ENCODE data around the gene PRRT1.
"Not testable (repeated sequence)": the region's sequence is repeated elsewhere in the genome, so short reads cannot be mapped to it uniquely, and the experiment has no call there.

Gene PRRT1

DNA sequence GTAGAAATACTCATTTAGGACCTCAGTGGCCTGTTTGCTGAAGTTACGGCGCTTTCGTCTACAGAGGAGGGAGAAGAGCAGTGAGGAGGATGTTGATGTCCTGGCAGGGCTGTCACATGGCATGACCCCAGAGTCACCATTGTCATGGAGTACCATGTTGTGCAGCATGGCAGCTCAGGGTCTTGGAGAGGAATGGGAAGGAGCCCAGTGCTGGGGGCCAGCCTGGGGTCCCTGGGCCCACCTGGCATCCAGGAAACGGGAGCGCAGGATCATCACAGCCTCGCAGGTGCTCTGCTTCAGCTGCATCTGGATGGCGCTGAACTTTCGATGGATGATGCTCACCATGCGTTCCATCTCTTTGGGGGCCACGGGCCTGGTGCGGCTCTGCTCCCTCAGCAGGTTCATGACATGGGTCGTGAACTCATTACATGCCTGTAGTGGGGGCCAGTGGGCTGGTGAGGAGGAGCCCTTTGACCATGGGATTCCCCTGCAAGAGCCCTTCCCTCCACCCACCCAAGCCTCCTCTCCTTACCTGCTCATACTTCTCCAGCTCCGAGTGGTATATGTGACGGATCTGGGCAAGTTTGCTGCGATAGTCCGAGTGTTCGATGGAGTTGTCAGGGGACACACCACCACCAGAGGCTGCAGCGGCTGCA lies 36.1 kb upstream of the PRRT1 start:
- not testable (repeated sequence) for DNase-seq (ENCODE audit: low spot score)

DNA sequence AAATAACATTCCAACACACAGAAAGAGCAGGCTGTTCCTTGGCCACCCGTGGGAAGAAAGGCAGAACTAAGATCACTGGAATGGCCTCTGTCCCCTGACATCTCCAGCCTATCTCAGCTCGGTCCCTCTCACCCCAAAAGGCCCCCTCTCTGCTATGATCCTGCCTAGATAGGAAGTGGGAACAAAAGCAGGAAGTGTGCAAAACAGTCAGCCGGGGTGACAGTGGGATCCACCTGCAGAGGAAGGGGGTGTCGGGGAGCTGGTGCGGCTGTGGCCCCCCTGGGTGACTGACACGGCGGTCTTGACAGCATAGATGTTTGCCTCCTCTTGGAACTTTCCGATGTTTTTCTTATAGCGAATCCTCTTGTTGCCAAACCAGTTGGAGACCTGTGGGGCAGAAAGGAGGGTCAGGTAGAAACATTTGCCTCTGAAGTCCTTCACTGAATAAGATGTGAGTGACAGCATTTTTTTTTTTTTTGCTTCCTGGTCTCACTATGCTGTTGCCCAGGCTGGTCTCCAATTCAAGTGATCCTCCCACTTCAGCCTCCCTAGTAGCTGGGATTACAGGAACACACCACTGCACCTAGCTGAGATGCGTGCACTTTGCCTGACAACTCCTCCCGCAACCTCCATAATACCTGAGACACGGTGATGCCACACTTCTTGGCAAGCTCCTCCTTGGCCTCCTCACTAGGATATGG lies 35.4 kb upstream of the PRRT1 start:
- DNase-seq (ENCODE audit: low spot score) = no peak

DNA sequence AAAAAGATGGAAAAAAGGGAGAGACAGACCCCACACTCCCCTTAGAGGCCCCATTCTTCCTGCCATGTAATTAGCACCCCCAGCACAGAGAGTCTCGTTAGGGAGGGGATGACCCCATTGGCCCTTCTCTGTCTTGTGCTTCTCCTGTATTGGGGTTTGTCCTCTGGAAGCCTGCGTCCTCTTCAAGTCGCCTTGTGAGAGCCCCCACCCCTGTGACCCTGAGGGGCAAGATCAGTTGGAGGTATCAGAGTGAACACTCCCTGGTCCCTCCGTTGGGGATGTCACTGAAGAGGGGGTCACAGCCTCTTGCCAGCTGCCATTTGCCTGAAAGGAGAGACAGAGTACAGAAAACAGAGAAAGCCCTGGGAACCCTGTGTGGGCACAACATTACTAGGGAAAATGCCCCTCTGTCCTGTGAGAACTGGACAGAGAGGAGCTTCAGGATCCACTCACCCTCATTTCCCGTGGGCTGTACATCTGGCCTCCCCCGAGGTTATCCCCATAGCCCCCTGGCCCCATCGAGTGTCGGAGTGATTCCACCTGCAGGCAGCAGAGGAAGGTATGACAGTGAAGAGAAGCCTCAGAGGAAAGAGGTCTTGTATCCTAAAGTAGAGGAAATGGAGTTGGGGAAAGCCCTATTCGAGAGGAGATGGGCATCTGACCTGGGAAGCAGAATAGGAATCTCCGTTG lies 34.6 kb upstream of the PRRT1 start:
- not testable (repeated sequence) for DNase-seq (ENCODE audit: low spot score)

DNA sequence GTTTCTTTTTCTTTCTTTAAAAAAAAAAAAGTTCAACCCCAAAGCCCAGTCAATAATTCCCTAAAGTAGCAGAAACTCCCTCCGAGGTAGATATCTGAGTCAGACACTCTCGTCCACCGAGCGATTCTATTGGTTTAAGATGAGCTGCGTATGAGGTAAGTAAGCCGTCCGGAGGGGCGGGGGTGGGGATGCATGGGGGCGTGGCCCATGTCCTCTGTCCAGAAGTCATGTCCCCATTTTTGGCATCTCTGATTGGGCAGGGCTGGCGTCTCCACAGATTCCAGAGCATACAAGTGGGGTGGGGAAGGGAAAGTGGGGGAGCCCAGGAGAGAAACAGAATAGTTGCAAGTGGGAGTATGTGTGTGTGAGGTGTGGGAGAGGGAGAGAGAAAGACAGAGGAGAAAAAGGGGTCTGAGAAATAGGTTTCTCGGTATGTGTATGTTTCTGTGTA lies 34.0 kb upstream of the PRRT1 start:
- DNase-seq (ENCODE audit: low spot score) = peak; percentile 75

DNA sequence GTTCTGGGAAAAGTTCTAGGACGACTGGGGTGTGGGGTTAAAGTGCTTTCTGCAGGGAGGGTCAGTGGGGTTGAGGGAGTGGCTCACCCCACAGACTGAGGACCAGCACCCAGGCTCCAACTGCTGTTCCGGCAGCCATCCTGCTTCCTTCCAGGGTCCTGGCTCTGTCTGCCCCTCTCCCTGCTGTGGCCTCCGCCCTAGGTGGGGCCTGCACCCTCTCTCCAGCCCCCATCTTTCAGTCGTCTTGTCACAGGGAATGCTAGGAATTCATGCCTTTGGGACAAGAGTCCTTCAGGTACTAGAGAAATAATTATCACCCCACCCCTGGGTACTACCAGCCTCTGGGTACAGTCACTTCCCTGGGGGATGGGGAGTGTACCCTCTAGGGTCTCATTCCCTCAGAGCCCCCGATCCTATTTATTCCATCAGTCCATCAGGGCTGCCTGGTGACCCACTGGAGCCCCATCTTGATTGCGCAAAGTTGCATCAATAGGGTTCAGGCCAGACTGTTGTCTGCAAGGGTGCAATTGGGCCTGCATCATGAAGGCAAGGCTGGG lies 32.4 kb upstream of the PRRT1 start, which contains the start of gene AGER:
AGER (minus strand) TSS at position 170 of the 557 bp plus-strand sequence; CDS start at position 139, 31 bp downstream.
- no peak for DNase-seq (ENCODE audit: low spot score)

DNA sequence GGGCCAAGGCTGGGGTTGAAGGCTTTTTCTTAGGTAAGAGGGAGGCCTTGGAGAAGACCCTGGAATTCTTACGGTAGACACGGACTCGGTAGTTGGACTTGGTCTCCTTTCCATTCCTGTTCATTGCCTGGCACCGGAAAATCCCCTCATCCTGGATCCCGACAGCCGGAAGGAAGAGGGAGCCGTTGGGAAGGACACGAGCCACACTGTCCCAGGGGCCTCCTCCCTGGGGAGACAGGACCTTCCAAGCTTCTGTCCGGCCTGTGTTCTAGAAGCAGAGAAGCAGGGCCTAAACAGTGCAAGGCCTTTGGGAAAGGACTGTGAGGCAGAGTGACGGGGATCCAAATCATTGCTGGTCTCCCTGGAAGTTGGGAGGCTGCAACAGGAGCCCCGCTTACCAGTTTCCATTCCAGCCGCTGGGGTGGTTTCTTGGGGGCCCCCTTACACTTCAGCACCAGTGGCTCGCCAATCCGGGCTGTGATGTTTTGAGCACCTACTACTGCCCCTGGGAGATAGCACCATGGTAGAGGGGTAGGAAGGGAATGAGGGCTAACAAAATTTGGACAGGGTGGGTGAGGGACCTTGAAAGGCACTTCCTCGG lies 31.8 kb upstream of the PRRT1 start:
- no peak for DNase-seq (ENCODE audit: low spot score)

DNA sequence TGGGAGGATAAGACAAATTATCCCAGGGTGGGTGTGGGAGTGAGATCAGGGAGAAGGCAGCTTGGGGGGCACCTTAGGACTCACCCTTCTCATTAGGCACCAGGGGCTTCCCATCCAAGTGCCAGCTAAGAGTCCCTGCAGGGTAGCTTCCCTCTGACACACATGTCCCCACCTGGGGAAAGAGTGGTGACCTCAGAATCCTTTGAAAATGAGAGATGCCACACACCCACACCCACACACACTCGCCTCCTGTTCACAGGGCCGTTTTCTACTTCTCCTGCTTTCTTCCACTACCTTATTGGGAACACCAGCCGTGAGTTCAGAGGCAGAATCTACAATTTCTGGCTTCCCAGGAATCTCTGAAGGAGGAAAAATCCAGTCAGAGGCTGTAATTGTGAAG lies 31.3 kb upstream of the PRRT1 start:
- no peak for DNase-seq (ENCODE audit: low spot score)

DNA sequence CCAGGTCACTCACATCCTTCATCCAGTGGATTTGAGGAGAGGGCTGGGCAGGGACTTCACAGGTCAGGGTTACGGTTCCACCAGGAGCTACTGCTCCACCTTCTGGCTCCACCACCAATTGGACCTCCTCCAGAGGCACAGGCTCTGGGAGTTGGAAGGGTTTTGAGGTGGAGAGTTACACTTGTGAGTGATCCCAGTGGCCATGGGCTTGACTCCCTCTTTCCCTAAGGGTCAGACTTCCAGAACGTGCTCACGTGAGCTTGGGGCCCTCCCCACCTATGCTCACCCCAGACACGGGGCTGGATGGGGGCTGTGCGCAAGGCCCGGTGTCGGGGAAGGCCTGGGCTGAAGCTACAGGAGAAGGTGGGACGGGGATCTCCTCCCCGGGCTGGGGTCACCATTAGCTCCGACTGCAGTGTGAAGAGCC lies 30.8 kb upstream of the PRRT1 start:
- no peak for DNase-seq (ENCODE audit: low spot score)

DNA sequence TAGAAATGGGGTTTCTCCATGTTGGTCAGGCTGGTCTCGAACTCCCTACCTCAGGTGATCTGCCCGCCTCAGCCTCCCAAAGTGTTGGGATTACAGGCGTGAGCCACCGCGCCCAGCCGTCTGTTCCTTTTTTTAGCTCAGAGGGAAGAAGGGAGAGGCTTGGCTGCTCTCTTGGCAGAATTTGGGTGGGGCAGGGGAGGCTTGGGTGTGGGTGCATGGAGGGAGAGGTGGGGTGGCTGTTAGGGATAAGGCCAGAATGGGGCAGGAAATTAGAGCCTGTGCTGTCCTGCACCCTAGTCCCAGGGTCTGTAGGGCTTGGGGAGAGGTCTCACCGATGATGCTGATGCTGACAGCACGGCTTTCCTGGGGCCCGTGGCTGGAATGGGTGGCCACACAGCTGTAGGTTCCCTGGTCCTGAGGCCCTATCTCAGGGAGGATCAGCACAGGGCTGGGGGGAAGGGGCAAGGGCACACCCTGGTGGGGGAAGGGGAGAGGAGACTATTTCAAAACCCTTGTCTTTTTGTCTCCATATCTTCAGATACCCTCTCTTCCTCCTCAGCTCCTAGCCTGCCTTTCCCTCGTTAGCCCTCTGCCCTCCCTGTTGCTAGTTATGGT lies 30.3 kb upstream of the PRRT1 start:
- DNase-seq (ENCODE audit: low spot score) = no peak

DNA sequence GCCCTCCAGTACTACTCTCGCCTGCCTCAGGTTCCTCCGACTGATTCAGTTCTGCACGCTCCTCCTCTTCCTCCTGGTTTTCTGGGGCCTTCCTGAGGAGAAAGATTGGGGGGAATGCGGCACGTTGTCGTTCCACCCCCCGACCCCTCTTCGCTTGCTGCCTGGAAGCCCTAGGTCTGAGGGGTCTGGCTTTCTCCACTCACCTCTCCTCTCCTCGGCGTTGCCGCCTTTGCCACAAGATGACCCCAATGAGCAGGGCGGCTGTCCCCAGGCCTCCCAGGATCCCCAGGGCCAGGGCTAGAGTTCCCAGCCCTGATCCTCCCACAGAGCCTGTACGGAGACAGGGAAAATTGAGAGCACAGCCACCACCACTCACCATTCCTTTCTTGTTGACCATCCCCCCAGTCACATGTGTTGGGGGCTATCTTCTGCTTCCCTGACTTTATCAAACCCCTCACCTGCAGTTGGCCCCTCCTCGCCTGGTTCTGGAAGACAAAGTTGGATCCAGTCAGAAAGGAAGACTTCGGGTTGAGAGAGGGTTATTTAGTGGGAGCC lies 29.5 kb upstream of the PRRT1 start:
- no peak for DNase-seq (ENCODE audit: low spot score)

DNA sequence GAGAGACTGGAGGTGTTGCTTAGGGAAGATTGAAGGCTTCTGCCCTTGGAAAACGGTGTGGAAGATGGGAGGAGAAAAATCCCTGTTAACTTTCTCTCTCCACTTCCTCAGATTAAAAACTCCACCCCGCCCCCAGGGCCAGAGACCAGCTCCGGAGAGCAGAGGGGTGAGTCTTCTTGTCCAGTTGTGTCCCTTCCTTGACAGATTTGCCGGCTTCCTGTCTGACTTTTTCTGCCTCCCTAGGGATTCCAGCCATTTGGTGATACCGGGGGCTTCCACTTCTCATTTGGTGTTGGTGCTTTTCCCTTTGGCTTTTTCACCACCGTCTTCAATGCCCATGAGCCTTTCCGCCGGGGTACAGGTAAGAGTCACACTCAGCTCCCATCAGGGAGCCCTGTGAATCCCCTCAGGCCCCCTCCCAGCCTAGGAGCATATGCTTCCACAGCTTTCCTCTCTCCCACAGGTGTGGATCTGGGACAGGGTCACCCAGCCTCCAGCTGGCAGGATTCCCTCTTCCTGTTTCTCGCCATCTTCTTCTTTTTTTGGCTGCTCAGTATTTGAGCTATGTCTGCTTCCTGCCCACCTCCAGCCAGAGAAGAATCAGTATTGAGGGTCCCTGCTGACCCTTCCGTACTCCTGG lies 28.1 kb upstream of the PRRT1 start:
- no peak for DNase-seq (ENCODE audit: low spot score)

DNA sequence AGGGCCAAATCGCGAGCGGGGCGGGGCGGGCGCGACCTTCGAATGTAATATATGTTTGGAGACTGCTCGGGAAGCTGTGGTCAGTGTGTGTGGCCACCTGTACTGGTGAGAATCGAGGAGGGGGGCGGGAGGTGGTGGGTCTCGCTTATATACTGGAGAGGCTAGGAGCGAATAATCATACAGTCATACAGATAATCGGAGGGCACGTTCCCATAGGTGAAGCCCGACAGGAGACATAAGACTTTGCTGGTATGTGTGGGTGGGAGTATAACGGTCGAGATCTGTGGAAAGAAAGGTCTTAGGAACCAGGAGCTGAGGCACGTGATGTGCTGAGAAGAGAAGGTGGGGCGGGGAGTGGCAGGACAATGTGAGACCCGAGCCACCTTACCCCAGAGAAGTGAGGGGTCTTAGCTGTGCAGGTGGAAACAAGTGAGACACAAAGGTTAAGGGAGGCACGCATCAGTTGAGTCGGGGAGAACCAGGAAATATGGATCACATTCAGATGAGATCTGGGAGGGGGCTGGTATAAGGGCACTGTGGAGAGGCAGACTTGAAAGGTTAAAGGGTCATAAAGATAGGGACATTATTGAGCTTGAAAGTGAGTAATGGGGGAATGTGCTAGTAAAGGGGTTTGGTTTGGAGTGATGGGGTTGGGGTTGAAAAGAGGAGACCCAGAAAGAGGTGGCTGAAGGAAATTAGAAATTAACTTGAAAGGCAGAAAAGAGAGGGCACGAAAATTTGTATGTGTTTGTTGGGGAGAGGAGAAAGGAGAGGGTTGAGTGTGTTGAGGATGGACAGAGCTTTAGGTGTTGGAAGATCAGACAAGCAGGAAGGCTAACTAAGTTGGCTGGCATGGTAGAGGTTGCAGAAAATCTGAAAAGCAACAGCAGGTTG lies 27.1 kb upstream of the PRRT1 start:
- DNase-seq (ENCODE audit: low spot score) = no peak

DNA sequence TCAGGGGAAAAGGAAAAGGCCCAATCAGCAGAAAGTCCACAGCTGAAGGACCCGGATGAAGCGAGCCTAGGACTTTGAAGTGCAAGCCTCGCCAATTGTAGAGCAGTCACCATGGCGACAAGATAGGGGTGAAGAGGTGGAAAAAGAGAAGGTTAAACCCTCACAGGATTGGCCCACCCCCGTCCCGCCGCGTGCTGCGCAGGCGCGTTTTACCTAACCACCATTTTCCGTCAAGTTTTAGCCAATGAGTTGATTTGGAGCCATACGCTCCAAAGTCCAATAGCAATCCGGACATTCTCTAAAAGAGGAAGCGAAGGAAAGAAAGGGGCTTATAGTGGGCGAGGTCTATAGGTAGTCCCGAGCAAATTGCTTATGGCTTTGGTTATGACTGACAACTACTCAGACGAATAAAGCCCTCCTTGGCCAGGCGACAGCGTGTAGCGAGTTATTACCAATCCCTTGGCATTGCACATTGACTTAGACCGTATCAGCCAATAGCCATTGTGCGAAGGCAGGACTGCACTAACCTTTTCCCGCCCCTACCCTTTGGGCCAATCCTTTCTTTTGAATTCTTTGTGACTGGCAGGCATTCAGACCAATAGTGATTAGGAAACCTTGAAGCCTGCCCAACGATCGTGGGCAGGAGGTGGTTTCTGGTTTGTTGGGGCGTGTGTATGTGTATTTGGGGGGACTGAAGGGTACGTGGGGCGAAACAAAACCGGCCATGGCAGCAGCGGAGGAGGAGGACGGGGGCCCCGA lies 26.2 kb upstream of the PRRT1 start, which contains the start of gene RNF5:
RNF5 (plus strand) TSS at position 618 of the 759 bp plus-strand sequence; CDS start at position 725, 107 bp downstream.
- DNase-seq (ENCODE audit: low spot score) = peak; percentile 99

DNA sequence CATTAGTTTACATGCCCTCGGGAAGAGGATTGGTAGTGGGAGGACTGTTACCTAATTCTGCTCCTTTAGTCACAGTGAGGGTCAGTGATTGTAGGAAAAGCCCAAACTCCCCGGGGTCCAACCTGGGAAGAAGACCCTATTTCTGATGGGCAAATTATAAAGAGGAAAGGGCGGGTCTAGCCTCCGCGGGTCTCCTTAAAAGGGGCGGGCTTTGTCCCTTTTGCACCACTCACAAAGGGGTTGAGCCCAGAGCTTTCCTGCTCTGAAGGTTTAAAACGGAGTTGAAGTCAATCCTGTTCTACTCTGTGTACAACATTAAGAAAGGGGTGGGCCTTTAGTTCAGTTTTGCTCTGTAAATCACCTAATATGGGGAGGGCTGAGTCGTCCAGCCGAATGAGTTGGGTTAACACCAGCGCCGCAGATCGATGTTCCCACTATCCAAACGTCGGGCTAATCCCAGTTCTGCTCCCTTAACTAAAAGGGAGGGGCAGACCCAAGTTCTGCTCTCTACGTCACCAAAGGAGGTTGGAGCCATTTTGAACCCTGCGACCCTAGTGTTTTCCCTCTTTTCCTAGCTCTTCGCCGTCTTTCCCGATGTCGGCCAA lies 25.5 kb upstream of the PRRT1 start:
- no peak for DNase-seq (ENCODE audit: low spot score)

DNA sequence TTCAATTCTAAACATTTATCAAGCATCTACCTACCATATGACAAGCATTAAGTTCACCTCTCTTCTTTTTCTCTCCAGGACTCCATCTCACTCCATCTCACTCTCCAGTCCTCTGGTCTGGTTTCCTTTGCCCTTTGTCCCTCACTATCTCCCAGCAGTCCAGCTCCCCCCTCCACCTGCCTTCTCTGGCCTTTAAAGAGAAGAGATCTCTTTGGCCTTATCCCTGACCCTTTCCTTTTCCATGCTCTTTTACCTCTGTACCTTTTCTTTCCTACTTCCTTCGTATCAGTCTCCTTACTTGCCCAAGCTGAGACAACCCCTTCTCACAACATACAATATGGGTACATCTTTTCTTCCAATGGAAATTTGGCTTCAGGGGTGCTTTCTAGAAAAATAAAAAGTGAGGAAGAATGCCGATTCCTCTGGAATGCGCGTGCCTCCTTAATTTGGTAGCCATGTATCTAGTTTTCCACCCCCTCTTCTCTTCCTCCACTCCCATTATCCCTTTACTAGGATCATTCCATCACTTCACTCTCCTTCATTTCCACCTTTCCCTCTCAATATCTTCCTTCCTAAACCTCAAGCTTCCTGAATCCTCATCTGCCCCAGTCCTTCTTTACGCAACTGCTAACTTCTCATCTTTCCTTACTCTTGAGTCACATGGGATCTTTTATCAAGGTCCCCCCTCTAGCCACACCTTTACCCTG lies 24.9 kb upstream of the PRRT1 start:
- DNase-seq (ENCODE audit: low spot score) = no peak

DNA sequence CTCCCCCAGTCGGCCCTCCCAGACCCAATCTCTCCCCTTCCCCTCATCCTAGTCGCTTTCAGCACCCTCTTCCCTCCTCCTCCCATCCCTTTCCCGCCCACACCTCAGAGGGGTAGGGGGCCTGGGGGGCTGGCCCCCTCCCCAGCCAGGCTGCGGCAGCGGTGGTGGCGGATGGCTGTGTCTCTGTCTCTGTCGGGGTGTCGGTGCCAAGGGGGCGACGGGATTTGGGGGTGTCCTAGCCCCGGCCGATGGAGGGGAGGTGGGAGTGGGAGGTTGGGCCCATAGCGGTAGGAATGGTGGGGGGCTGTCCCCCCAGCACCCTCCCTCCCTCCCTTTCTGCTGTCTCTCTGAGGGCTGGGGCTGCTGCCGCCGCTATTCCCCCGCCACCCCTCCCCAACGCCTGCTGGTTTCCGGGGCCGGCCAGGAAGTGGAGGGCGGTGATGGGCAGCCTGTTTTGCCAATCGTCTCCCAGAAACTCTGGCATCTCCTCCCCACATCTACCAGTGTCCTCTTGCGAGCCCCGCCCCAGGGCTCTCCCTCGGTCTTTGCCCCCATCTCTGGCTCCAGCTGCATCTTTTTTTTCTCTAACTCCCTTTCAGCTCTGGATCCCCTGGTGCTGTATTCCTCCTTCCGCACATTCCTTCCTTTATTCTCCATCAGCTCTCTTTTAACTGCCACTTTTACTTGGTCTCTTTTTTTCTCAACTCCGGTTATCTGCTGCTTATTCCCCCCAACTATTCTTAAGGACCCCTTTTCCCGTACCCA lies 24.2 kb upstream of the PRRT1 start, which contains the start of gene AGPAT1:
AGPAT1 (minus strand) TSS at position 374 of the 765 bp plus-strand sequence. CDS start 4,588 bp downstream, outside the sequence.
- peak; percentile 99 for DNase-seq (ENCODE audit: low spot score)

DNA sequence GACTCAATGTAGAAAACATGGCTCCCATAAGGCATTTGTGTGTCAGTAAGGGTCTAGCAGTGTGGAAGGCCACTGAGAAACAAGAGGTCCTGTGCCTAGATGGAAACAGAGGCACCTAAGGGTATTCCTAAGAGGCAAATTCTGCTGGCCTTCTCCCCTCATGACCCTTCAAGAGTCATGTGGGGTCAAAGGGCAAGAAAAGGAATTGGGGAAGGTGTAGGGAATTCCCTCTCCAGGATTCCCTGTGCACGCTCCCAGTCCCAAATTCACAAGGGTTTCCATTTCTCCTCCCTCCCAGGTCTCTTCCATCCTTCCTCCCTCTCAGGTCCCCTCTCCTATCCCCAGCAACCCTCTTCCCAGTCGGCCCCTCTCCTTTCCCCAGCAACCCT lies 23.6 kb upstream of the PRRT1 start:
- DNase-seq (ENCODE audit: low spot score) = no peak

Data from AG08395 (cell line).